GM18951 (cell line): Measurements from ENCODE around the gene CLK3.

ENCODE experiments used
- POLR2A ChIP-seq: IDR thresholded peaks from 4 replicates; pipeline ENCODE4 v1.6.1; 2011; ENCODE audit warnings: mild to moderate bottlenecking; ENCODE audit not compliant: insufficient read length, insufficient read depth; ENCODE audit errors: extremely low read depth
- in situ Hi-C: fragments of 300-500 bp; cut with MboI; formaldehyde crosslinking; loops from one replicate; pipeline ENCODE4 v1.12.0; 2022; ENCODE audit warnings: low sequenced_read_pairs, mixed read lengths, inconsistent platforms; ENCODE audit not compliant: unreplicated experiment

The CLK3 gene

DNA sequence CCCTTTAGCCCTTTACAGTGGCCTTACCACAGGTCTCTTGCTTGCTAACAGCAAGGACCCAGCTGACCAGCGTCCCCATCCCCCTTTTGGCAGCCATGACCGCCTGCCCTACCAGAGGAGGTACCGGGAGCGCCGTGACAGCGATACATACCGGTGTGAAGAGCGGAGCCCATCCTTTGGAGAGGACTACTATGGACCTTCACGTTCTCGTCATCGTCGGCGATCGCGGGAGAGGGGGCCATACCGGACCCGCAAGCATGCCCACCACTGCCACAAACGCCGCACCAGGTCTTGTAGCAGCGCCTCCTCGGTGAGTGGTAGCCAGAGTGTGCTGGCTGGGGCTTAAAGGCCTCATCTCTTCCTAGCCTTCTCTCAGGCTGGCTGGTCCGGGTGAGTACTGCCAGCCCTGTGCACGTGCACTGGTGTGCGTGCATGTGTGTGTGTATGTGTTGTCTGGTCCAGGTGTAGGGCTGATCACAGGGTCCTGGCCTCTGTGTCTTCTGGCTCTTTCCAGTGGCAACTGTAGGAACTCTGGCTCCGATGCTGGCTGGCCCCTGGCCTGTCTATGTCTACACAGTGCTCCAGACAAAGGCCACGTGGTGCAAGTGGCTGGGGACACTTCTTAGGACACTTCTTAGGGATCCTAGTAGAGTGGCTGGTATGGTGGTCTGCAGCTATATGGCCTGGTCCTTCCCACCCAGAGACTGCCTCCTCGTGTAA is 4.4 kb downstream of the CLK3 start:
- no peak for TF ChIP-seq POLR2A
- in situ Hi-C loops, result loop anchor here (10.0 kb wide), 1 partner anchor 245 kb away; no protein-coding TSS in a partner anchor

DNA sequence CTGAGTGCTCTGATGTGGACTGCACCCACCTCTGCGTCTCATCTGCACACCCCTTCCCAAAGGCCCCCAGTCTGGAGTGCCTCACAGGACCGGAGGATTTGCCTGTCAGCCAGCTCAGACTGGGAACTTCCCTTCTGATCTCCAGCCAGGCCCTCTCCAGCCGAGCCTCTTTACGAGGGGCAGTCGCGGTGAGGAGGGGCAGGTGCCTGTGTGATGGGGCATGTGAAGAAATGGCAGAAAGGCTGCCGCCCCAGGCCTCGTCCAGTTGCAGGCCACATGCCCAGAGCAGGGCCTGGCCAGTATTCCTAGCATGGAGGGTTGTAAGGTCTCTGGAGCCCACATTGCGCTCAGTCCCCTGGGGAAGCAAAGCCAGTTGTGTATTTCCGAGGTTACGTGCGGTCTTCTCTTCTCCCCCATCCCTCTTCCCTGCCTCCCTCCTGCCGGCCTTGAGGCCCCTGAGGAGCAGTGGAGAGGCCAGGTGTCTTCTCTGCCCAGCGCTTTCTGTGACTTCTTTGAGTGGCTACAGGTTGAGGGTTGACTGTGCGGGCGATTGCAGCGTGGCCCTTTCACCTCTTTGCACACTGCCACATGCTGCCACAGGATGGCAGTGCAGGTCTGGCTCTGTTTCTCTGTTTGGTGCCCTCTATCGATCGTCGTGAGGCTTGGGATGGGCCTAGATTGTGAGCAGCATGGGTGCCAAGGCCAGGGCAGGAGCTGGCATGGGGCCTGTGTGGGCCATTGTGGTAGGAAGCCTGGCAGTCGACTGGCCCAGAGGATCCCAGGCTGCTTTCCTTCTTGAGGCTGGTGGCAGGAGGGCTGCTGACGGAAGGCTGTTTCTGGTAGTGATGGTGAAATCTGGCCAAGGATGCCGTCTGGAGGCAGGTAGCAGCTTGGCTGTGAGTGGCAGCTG is 5.3 kb downstream of the CLK3 start:
- in situ Hi-C loops, result loop anchor here (10.0 kb wide), 1 partner anchor 246 kb away; no protein-coding TSS in a partner anchor
- TF ChIP-seq POLR2A, result no peak

DNA sequence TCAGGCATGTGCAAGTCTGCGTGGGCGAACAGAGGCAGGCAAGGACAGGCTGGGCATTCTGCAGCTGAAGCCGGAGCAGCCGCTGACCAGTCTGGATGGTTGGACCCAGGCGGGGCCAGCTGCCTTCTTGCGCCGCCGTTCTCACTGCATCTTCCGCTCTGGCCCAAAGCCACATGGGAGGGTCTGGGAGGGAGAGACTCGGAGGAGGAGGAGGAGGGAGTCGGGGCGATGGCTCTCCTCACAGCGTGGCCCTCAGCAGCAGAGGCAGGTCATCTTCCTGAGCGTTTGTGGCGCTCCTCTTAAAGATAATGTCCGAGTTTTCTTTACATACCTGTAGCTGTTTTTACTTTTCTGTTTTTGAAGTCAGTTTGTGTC is 5.9 kb downstream of the CLK3 start:
- in situ Hi-C loops, result loop anchor here (10.0 kb wide), 1 partner anchor 247 kb away; no protein-coding TSS in a partner anchor
- no peak for TF ChIP-seq POLR2A

DNA sequence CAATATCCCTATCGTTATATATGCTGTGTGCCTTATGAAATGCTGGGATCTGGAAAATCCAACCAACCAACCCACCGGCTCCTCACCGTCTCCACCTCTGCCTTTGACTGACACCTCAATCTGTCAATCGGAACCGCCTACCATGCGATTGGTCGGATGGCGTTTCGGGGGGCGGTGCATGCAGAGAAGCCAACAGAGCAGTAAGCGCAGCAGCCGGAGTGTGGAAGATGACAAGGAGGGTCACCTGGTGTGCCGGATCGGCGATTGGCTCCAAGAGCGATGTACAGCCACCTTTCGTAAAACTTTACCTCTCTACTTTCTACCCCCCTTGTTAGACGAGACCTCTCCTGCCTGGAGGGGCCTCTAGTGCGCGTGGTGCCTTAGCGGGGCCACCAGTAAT is 6.3 kb downstream of the CLK3 start:
- TF ChIP-seq POLR2A, result no peak
- in situ Hi-C loops, result loop anchor here (10.0 kb wide), 1 partner anchor 247 kb away; no protein-coding TSS in a partner anchor

DNA sequence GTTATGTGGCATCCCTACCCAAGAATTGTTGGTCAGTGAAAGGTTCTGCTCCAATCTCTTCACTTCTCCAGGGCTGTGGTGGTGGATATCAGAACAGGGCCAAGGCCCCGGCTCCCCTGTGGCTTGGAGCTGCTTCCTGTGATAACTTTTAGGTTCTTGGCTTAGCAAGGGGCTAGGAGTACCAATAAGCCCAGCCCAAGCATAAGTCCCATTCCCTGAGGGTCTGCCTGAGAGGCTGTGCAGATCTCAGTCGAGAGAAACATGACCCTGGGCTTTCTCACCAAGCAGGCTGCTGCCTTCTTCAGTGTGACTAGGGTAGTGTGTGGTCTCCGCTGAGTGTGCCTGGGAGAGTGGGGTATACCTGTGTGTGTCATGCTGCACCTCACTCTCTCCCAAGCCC is 7.1 kb downstream of the CLK3 start:
- TF ChIP-seq POLR2A, result no peak
- in situ Hi-C loops, result loop anchor here (10.0 kb wide), 1 partner anchor 248 kb away; no protein-coding TSS in a partner anchor

DNA sequence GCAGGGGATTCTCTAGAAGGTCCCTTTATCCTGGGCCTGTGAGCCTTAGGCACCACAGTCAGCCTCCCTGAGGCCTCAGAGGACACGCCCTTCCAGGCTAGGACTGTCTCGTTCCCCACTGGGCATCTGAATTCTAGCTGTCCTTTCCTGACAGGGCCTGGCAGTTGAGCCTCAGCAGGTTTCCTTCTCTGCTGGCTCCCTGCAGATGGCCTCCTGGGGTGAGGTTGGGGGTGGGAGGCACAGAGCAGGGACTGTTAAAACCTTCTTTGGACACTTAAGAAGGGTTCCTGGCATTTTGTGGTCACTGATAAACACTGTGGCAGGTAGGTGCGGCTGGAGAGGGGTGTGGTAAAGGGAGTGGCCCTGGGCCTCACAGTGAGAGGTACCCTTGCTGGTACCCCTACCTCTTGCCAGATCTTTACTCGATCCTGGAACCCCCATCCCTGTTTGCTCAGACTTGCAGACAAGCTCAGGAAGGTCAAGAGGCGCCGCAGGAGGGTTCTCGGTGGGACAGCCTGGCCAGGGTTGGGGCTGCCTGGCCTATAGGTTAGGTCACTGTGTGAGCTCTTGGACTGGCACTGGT is 8.5 kb downstream of the CLK3 start:
- no peak for TF ChIP-seq POLR2A
- in situ Hi-C loops, result loop anchor here (10.0 kb wide), 1 partner anchor 249 kb away; no protein-coding TSS in a partner anchor

DNA sequence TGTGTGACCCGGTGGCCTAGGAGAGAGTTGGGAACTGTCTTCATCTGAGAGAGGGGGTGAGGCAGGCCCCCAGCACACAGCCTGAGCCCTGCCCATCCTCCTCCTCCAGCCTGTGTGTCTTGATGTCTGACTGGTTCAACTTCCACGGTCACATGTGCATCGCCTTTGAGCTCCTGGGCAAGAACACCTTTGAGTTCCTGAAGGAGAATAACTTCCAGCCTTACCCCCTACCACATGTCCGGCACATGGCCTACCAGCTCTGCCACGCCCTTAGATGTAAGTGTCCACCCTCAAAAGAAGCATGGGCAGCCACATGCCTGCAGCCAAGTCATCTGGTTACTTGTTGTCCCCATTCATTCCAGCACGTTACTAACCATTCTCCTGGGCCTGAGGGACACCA is 10.1 kb downstream of the CLK3 start:
- TF ChIP-seq POLR2A, result no peak
- in situ Hi-C loops, result loop anchor here (5.0 to 25.0 kb wide), 3 partner anchors 142 to 312 kb away; partner anchors contain the start of gene COX5A

DNA sequence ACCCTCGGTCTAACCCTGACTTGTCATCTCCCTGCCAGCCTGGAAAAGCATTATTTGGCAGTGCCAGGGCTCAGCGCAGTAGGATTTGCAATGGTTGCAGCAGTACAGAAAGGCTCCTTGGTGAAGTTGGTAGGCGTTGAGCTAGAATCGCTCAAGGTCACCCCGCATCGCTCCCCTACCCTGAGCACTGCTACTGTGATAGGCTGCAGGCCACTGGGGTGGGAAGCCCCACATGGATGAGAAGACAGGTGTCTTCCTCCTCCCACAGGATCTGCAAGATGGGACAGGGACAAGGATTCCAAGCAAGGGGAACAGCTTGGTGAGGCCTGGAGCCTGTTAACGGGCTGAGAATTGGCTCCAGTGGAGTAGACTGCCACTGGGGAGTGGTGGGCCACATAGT is 10.7 kb downstream of the CLK3 start:
- in situ Hi-C loops, result loop anchor here (5.0 to 25.0 kb wide), 3 partner anchors 141 to 311 kb away; partner anchors contain the start of gene COX5A
- TF ChIP-seq POLR2A, result no peak

DNA sequence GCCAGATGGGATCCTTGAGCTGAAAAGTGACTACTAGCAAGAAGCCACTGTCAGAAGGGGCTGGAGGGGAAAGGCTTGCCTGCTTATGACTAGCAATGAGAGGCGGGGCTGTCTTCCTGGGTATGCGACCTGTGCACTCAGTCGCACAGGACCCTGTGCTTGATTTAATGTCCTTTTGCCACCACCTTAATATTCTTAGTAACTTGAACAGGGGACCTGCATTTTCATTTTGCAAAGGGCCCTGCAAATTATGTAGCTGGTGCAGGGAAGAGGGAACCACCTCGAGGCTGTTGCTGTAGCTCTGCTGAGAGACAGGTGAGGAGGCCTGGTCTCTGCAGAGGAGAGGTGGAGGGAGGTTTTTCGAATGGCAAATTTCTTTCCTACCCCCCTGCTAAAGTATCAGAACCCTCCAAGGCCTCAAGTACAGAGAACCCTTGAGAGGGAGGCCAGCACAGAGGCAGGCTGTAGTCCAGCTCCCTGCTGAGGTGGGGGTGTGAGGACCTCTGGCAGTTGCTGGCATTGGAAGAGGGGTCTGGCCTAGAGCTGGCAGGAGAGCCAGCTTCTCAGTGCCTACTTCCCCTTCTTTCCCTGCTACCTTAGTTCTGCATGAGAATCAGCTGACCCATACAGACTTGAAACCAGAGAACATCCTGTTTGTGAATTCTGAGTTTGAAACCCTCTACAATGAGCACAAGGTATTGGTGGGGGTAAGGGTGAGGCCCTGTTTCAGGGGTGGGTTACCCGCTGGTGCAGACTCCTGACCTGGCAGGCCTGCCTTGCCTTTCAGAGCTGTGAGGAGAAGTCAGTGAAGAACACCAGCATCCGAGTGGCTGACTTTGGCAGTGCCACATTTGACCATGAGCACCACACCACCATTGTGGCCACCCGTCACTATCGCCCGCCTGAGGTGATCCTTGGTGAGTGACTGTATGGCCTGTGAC is 11.4 kb downstream of the CLK3 start:
- TF ChIP-seq POLR2A, result no peak
- in situ Hi-C loops, result loop anchor here (5.0 to 25.0 kb wide), 3 partner anchors 140 to 310 kb away; partner anchors contain the start of gene COX5A

DNA sequence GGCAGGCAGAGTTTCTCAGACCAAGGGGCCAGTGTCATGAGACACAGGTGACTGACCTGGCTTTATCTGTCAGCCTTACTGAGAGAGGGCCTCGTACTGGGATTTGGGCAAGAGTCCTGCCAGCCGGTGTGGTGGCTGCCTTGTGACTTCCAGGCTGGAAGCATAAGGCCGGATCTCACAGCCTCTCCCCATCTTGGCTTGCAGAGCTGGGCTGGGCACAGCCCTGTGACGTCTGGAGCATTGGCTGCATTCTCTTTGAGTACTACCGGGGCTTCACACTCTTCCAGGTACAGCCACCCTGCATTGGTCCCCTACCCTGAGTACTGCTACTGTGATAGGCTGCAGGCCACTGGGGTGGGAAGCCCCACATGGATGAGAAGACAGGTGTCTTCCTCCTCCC is 12.1 kb downstream of the CLK3 start:
- in situ Hi-C loops, result loop anchor here (5.0 to 25.0 kb wide), 3 partner anchors 140 to 310 kb away; partner anchors contain the start of gene COX5A
- TF ChIP-seq POLR2A, result no peak

DNA sequence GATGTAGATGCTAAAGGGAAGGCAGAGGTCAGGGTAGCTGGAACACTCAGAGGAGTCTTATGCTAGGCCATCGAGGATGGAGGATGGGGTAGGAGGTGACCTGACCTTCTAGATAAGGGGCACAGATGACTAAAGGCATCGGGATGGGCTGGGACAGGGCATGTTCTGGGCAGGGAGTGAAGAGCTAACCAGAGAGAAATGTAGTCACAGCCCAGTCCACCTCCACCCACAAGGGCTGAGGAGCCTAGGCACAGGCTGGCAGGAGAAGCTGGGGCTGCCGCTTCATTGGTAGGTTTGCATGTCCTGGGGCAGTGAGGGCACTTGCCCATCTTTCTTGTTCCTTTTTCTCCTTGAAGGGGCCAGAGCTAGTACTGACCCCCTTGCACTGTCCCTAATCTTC is 12.6 kb downstream of the CLK3 start:
- no peak for TF ChIP-seq POLR2A
- in situ Hi-C loops, result loop anchor here (5.0 to 25.0 kb wide), 3 partner anchors 139 to 309 kb away; partner anchors contain the start of gene COX5A

DNA sequence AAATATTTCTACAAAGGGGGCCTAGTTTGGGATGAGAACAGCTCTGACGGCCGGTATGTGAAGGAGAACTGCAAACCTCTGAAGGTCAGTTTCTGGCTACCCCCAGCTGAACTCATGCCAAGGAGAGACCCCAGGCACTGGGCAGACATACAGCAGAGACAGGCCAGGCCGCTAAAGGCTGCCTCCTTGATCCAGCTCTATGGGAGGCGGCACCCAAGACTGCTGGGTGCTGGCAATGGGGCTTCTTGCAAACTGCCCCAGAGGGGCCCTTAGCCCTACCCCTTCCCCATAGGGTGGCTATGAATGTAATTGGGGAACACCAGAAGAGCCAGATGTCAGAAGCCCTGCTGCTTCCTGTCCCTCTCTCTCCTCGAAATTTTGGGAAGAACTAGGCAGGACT is 13.3 kb downstream of the CLK3 start:
- TF ChIP-seq POLR2A, result no peak
- in situ Hi-C loops, result loop anchor here (5.0 to 25.0 kb wide), 3 partner anchors 138 to 308 kb away; partner anchors contain the start of gene COX5A

DNA sequence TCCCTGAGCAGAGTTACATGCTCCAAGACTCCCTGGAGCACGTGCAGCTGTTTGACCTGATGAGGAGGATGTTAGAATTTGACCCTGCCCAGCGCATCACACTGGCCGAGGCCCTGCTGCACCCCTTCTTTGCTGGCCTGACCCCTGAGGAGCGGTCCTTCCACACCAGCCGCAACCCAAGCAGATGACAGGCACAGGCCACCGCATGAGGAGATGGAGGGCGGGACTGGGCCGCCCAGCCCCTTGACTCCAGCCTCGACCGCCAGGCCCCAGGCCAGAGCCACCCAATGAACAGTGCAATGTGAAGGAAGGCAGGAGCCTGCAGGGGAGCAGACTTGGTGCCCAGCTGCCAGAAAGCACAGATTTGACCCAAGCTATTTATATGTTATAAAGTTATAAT is 14.1 kb downstream of the CLK3 start:
- in situ Hi-C loops, result loop anchor here (5.0 to 25.0 kb wide), 3 partner anchors 138 to 308 kb away; partner anchors contain the start of gene COX5A
